ENCODE data around the gene SERPINF2.
A peak's percentile ranks its signal among the peaks of the same experiment; 100 is the strongest.
"Not testable (repeated sequence)": the region's sequence is repeated elsewhere in the genome, so short reads cannot be mapped to it uniquely, and the experiment has no call there.

SERPINF2 gene

DNA sequence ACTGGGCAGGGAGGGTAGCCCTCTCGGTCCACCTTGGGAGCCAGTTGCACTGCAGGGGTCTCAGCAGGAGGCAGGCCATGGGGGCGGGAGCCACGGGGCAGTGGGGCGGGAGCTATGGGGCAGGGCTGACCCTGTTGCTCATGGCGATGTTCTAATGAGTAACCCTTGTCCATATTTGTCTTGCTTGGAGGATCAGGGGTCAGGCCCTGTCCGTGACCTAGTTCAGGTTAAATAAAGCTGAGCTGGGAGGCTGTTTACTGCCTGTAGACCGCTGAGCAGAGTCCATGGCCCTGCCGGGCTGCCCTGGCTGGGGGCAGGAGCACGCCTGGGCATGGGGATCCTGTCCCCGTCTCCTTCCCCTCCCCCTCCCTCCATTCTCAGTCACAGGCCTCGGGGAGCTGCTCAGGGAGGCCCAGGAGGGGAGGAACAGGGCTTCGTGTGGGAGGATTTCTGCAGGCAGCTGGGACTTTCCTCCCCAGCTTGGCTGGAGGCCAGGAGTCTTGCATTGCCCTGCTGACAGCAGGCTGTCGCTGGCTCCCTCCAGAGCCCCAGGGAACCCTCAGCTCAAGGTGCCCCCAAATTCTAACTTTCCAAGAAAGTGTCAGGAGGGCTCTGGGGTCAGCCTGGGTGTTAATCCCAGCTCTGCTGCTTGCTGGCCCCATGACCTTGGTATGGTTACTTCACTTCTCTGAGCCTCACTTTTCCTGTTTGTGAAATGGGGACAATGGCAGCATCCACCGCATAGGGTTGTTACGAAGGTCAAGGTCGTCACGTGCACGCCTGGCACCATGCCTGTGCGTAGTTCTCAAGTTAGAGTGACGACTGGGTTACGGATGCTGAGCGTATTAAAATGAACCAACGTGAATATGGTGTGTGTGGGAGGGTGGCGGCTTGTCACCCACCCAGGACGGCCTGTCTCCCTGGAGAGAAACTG, 6.1 kb upstream of the SERPINF2 start:
- peak; percentile 93 to 96 for DNase-seq

DNA sequence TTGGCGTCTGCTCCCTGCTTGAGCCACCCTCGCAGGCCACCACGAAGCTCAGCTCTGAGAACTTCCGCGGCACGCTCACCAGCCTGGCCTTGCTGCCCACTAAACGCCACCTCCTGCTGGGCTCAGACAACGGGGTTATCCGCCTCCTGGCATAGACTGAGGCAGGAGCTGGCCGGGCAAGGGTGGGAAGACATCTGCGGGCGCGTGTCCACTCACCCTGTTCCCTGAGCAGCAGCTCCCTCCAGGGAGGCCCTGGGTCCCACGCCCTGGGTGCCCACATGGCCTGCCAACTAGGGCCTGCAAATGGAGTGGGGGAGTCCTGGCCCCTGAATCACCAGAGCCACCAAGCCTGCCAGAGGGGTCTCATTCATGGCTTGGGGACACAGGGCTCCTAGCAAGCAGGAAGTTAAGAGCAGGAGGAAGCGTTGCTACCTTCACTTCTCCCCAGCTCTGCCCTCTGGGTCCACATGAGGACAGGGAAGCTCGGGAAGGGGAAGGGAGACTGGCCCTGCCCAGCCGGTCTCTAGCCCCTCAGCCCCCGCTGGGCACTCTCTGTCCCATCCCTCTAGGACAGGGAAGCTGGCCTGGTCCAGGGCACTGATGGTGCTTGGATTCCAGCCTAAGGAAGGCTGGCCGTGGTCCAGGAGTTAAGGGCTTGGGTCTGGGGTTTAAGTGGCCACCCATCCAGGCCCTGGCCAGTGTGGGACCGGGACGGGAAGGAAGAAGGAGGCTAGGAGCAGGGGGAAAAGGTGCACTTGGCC, 5.0 kb upstream of the SERPINF2 start:
- no peak for DNase-seq

DNA sequence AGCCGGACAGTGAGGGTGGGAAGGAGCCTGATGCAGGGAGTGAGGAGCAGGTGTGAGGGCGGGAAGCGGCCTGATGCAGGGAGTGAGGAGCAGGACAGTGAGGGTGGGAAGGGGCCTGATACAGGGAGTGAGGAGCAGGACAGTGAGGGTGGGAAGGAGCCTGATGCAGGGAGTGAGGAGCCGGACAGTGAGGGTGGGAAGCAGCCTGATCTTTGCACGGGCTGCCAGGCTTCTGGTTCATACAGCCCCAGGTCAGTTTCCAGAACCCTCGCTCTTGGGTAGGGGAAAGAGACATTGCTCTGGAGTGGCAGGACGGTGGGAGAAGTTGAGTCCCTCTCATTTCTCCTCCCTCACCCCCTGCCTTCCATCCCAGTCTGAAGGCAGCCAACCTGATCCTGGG, 772 bp upstream of the SERPINF2 start:
- DNase-seq, result not testable (repeated sequence)

DNA sequence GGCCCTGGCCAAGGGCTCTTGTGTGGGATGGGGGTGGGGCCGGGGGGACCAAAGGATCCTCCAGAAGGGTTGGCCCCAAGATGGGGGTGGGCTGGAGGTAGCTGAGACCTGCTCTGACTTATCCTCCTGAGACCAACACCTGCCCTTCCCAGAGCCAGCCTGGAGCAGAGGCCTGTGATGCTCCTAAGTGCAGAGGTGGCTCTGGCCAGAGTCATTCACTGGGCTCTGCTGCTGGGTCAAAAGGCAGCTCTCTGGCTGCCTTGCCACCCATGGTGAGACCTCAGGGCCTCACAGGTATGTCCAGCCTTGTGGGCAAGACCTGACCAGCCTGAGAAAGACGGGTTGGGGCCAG, 393 bp downstream of the SERPINF2 start:
- DNase-seq, result no peak

DNA sequence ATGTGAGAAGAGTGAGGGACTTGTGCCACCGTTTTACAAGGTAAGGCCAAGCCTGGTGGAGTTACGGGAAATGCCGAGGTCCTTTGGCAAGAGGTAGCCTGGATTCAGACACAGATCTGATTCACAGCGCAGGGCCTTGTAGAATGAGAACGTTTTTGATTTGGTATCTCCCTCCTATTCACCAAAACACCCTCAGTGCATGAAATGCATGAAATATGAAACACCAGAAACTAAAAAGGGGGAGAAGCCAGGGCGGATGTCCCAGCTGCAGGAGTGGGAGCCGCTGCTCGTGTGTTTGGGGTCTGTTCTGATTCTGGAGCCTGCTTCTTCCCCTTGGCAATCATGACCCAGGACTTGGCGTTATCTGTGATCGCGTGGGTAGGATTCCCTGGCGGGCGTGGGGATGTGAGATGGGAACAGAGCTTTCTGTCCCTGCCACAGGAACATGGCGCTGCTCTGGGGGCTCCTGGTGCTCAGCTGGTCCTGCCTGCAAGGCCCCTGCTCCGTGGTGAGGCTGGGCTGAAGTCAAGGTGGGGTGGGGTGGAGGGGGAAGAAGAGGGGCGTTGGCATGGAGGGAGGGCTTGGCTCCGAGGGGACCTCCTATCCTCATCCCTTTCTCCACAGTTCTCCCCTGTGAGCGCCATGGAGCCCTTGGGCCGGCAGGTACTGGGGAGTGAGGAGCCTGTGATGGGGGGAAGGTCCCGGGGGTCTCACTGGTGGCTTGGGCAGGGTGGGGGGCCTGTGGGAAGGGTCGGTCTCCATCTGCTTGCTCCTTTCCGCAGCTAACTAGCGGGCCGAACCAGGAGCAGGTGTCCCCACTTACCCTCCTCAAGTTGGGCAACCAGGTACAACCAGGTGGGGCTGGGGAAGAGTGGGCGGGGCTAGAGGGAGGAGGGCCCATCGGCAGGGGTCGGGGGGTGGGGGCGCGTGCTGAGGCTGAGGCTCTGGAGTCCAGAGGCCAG, 2.2 kb downstream of the SERPINF2 start:
- DNase-seq, result no peak

DNA sequence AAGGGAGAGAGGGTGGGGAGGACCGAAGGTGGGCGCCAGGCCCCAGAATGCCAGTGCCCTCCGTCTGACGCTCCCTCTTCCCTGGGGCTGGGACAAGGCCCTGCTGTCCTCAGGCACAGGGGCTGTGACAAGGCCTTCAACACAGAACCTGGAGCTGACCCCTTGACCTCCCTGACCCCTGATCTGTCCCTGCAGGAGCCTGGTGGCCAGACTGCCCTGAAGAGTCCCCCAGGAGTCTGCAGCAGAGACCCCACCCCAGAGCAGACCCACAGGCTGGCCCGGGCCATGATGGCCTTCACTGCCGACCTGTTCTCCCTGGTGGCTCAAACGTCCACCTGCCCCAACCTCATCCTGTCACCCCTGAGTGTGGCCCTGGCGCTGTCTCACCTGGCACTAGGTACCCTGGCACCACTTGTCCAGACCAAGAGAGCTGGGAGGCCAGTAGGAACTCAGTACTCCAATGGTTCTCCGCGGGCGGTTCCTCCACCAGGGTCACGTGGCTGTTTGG, 2.9 kb downstream of the SERPINF2 start:
- DNase-seq, result no peak

DNA sequence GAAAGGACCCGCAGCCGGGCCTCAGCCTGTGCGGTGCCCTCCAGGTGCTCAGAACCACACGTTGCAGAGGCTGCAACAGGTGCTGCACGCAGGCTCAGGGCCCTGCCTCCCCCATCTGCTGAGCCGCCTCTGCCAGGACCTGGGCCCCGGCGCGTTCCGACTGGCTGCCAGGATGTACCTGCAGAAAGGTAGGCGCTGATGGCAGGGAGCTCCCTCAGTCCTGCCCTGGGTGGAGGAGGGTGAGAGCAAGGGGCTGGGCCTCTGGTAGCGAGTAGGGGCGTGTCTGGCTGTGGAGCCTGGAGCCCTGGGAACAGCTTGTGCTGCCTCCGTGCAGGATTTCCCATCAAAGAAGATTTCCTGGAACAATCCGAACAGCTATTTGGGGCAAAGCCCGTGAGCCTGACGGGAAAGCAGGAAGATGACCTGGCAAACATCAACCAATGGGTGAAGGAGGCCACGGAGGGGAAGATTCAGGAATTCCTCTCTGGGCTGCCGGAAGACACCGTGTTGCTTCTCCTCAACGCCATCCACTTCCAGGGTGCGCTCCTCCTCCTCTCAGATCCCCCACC, 4.4 kb downstream of the SERPINF2 start:
- no peak for DNase-seq

DNA sequence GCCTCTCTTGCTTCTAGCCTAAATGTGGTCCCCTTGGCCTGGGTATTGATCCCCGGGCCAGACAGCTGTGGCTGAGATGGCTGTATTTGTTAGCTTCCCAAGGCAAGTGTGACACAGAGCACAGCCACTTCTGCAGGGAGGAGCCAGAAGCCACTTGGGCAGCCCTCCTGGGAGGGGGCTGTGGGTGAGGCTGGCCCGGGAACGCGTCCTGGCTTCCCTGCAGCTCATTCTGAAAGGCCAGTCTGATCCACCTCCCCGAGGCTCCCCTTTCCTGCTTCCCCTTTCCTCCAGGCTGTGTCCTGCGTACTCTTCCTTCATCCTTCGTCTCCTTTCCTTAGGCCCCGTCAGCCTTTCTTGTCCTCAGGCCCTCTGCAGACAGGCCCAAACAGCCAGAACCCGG, 8.0 kb downstream of the SERPINF2 start:
- DNase-seq, result no peak

DNA sequence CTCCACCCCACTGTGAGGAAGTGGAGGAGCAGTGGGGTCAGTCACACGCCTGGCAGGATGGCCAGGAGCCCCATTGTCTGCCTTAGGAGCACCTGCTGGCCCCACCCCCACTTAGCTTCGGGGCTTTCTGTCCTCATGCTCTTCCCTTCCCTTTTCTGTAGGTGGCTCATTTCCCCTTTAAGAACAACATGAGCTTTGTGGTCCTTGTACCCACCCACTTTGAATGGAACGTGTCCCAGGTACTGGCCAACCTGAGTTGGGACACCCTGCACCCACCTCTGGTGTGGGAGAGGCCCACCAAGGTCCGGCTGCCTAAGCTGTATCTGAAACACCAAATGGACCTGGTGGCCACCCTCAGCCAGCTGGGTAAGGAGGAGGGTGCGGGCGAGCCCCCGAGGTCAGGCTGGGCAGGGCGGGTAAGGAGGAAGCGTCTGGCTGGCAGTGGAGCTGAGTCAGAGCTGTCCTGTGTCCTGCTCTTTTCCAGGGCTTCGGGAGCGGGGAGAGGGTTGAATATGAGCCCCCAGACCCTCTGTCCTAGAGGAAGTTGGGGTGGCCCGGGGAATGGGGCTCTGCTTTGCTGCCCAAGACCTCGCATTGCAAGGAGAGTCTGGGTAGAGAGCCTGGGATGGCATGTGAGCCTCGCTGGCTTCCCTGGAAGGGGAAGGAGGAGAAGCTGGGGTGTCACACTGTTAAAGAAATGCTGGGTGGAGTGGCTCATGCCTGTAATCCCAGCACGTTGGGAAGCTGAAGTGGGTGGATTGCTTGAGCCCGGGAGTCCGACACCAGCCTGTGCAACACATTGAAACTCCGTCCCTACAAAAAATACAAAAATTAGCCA, 10.0 kb downstream of the SERPINF2 start:
- DNase-seq, result peak; percentile 44 to 65

DNA sequence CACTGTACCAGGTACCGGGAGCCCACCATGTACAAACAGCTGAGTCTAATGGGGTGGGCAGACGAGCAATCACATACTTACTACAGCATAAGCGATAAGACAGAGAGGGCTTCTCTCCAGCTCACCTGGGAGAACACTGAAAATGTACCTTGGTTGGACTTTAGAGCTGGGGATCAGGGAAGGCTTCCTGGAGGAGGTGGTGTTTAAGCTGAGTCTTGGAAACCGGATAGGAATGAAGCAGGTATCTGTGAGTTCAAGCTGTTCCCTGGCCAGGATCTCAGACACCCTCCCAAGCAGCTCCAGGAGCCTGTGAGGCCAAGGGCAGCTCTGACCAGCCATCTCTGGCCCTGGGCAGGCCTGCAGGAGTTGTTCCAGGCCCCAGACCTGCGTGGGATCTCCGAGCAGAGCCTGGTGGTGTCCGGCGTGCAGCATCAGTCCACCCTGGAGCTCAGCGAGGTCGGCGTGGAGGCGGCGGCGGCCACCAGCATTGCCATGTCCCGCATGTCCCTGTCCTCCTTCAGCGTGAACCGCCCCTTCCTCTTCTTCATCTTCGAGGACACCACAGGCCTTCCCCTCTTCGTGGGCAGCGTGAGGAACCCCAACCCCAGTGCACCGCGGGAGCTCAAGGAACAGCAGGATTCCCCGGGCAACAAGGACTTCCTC, 11.2 kb downstream of the SERPINF2 start:
- peak; percentile 51 to 55 for DNase-seq

DNA sequence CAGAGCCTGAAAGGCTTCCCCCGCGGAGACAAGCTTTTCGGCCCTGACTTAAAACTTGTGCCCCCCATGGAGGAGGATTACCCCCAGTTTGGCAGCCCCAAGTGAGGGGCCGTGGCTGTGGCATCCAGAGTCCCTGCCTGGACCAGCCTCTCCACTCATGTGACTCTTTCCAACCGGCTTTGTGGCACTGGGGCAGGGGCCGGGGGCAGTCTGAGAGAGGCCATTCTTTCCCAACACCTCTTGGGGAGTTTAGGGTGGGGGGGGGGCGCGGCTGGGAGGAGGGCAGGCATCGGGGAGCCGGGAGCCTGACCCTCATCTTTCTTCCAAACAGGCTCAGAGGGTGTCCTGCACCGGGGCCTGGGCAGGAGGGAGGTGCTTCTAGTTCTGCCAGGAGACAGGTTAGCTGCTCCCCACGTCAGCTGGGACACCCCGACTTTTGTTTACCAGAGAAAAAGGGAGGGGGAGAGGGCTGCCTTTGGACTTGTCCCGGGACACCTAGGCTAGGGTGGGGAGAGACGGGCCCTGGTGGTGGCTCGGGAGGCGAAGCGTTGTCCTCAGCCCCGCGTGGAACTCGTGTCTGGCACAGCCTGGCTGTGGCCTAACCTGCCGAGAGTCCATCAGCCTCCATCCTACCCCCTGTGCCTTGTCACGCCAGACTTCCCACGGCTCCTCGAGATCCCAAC, 11.9 kb downstream of the SERPINF2 start:
- no peak for DNase-seq

DNA sequence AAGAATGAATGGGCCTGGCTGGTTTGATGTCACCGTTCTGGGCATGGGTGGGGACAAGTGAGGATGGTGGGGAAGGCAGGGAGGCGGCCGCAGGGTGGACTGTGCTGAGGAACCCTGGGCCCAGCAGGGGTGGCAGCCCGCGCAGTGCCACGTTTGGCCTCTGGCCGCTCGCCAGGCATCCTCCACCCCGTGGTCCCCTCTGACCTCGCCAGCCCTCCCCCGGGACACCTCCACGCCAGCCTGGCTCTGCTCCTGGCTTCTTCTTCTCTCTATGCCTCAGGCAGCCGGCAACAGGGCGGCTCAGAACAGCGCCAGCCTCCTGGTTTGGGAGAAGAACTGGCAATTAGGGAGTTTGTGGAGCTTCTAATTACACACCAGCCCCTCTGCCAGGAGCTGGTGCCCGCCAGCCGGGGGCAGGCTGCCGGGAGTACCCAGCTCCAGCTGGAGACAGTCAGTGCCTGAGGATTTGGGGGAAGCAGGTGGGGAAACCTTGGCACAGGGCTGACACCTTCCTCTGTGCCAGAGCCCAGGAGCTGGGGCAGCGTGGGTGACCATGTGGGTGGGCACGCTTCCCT, 12.7 kb downstream of the SERPINF2 start:
- no peak for DNase-seq

DNA sequence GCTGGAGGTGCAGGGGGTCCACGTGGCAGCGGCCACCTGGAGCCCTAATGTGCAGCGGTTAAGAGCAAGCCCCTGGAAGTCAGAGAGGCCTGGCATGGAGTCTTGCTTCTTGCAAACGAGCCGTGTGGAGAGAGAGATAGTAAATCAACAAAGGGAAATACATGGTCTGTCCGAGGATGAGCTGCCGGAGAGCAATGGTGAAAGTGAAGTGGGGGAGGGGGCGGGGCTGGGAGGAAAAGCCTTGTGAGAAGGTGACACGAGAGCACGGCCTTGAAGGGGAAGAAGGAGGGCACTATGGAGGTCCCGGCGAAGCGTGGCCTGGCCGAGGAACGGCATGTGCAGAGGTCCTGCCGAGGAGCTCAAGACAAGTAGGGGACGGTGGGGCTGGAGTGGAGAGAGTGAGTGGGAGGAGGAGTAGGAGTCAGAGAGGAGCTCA, 13.2 kb downstream of the SERPINF2 start:
- no peak for DNase-seq

DNA sequence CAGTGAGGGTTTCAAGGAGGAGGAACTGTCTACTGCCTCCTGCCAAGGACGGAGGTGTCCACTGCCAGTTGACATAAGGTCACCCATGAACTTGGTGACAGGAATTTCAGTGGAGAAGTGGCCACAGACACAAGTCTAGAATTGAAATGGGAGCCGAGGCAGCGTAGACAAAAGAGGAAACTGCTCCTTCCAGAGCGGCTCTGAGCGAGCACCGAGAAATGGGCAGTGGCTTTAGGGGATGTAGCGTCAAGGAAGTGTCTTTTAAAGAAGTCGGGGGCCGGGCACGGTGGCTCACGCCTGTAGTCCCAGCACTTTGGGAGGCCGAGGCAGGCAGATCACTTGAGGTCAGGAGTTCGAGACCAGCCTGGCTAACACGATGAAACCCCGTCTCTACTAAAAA, 16.1 kb downstream of the SERPINF2 start:
- peak; percentile 64 to 71 for DNase-seq

DNA sequence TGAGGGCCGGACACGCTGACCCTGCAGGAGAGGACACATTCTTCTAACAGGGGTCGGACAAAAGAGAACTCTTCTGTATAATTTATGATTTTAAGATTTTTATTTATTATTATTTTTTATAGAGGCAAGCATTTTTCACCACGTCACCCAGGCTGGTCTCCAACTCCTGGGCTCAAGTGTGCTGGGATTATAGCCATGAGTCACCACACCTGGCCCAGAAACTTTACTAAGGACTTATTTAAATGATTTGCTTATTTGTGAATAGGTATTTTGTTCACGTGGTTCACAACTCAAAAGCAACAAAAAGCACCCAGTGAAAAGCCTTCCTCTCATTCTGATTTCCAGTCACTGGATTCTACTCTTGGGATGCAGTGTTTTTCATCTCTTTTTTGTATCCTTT, 16.9 kb downstream of the SERPINF2 start:
- no peak for DNase-seq

DNA sequence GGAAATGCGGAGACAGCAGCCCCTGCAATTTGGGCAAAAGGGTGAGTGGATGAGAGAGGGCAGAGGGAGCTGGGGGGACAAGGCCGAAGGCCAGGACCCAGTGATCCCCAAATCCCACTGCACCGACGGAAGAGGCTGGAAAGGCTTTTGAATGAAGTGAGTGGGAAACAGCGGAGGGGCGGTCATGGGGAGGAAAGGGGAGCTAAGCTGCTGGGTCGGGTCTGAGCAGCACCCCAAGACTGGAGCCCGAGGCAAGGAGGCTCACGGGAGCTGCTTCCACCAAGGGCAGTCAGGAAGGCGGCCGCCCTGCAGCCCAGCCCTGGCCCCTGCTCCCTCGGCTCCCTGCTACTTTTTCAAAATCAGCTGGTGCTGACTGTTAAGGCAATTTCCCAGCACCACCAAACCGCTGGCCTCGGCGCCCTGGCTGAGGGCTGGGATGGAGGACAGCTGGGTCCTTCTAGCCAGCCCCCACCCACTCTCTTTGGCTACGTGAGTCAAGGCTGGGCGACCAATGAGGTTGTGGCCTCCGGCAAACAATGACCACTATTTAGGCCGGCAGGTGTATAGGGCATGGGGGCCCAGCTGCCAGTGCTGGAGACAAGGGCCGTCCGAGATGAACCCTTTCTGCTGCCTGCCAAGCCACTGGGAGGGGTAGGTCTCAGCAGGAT, 19.7 kb downstream of the SERPINF2 start:
- DNase-seq, result no peak

DNA sequence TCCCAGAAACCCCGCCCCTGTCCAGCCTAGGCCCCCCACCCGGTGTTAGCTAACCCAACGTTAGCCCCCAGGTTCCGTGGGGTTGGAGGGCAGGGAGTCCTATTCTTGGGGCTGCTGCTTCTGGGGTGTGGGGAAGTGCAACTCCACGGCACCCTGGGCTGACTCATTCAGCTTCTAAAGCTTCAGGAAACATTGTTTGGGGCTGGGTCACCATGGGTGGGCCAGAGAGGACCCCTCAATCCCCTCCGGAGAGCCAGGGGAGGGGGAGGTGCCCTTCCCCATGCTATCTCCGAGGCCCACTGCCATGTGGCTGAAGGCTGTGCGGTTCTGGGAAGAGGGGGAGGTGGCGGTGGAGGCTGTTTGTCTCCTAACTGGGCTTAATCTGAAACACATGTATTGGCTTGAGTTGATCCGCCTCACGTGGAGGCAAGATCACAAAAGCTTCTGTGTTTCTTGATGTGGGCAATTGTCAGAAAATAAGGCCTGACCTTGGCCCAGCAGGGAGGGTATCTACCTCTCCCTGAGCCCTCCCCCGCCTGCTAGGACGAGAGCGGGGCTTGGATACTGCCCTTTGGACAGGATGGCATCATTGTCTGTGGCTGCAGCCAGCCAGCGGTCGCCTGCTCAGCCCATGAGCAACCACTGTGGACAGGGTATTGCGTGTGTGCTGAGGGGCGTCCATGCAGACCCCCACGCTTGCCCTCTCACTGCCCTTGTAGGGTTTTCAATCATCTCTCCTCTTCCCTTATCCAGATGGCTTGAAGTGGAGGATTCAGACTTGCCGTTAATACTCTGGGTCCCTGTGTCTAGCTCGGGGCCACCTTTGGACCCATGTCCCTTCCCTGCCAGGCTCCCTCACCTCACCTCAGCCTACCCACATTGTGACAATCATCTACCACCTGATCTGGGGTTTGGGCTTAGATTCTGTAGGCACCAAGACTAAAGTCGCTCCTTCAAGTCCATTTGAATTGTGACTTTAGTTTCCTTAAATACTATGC, 20.5 kb downstream of the SERPINF2 start:
- no peak for DNase-seq

DNA sequence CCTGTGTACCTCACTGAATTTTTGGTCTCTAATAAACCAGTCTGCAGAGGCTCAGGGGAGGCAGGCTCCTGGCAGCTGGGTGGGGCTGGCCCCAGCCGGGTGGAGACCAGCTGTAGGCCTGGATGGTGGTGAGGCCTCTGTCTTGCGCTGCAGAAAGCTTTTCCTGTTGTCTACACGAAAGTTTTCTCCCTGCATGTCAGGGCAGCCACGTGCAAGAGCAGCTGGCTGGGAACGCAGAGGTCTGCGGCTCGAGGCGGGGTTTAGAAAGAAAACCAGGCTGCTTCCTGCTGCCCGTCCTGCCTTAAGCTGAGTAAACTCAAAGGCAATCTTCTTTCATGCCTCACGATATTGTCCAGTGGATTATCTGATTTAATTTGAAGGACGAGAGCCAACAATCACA, 21.6 kb downstream of the SERPINF2 start:
- DNase-seq, result no peak

Measured in inflammatory macrophage treated with lipopolysaccharide for 1 hour (primary cell).